NCI-H146 (cell line): Measurements from ENCODE around the gene ZNF384.

Experiments used
- DNase-seq: peaks from one replicate; lab custom pipeline; 2025; lab: John Stamatoyannopoulos, UW

ZNF384 gene

GRCh38 chr12:6699259-6699988, 10.2 kb upstream of the ZNF384 start:
- DNase-seq, result no peak

GRCh38 chr12:6698352-6699046, 9.3 kb upstream of the ZNF384 start:
- no peak for DNase-seq

DNA sequence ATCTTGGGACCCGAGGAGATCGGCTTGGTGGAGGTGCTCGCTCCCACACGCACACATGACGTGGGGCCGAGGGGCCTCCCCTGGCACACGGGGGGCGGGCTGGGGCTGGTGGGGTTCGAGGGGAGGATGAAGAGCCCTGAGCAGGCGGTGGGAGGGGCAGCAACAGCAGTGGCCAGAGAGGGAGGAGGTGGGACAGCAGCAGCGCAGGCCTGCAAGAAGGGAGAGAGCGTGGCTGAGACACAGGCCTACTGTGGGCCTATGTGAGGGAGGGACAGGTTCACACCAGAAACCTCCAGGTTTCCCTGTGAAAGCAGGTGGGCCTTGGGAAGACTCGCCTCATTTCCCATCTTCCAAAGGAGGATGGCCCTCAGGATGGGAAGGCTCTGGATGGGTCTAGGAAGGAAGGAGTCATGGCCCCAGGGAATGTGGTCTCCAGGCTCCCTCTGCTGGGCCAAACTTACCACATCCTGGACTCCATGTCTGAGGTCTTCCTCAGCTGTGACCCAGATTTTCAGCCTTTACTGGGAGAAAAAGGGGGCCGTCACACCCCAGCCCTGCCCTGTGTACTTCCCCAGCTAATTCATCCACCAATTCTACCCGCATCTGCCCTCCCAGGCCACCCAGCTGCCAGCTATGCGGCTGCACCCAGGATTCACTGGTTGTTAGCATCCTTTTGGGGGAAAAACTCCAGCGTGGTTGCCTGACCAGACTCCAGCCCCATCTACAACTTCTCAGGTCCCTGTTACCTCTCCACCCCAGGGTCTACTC, 8.6 kb upstream of the ZNF384 start:
- peak; percentile 50 for DNase-seq

DNA sequence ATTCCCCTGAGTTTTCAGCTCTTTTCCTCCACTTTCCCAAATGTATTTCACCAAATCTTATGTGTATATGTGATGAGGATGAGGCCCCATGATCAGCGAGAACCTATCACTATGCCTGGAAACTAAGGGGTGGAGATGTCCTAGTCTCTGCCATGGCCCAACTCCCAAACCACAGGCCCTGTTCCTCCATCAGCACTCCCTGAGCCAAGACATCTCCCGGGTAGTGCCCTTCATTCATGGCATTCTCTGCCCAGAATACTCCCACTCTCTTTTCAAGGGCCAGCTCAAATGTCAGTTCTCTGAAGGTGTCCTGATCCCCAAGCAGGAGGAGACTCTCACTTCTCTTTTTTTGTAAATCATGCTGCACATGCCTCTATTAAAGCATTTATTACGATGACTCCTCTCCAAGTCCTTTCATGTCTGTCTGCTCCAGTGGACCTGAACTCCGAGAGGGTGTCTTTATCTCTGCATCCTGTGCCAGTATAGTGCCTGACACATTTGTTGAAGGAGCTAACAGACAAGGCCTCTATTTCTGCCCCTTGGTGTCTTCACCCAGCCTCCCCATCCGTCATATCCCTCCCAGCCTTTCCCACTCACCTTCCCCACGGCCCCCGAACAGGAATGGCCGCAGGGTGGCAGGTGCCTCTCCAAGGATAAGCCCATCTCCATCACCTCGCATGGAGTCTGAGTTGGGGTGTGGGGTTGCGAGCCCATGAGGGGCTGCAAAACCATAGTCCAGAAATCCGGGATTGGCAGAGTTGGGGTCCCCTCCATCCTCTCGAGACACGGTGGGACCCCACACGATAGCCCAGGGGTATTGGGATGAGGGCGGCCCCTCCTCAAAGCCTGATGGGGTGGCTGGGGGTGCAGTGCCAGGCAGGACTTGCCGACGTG, 7.8 kb upstream of the ZNF384 start:
- no peak for DNase-seq

GRCh38 chr12:6695313-6696045, 6.3 kb upstream of the ZNF384 start:
- no peak for DNase-seq

DNA sequence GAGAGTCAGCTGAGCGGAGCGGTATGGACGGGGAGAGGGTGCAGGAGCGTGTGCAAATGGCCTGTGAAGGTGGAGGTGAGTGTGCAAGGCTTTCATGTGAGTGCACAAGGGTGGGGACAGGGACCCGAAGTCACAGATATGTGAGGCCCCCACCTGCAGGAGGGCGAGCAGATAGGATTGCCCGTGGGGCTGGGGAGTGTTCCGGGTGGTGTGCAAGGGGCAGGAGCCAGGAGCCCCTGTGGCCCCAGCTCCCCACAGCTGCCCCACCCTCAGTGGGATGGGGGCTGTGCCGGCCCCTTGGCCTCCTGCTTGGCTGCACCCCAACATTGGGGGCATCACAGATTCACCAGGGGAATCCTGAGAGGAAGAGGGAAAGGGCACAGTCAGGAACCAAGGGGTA, 5.5 kb upstream of the ZNF384 start:
- no peak for DNase-seq

- no peak for DNase-seq
Observed at GRCh38 chr12:6693832-6694355, 4.7 kb upstream of the ZNF384 start.

DNA sequence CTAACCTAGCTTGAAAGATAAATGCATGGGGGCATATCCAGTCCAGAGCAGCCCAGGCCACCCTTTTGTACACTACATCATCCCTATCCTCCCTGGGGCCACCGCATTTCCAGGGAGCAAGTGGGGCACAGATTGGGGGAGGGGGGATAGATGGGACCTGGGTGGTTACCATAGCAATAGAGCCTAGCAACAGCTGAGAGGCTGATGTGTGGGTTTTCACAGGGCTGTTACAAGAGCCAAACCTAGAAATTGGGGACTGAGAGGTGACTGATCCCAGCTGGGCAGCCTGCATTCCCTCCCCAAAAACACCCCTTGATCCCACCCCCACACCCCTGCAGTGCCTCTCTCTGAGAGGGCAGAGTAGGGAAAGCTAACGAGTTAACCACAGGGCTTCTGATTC, 3.7 kb upstream of the ZNF384 start:
- no peak for DNase-seq

DNA sequence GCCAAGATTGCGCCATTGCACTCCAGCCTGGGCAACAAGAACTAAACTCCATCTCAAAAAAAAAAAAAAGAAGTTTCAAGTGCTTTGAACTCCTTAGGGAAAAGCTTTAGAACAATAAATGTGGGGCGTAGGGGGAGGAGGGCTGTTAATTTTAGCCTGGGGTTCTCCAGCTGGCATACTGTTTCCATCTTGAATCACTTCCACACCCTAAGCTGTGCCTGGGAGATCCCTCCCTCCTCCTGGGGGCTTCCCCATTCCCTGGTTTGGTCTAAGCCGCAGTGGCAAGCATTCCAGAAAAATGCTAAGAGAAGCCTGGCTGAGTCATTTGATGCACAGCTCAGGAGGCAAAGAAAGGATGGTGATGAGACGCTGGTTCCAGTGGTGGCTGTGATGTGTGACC, 2.3 kb upstream of the ZNF384 start:
- no peak for DNase-seq

DNA sequence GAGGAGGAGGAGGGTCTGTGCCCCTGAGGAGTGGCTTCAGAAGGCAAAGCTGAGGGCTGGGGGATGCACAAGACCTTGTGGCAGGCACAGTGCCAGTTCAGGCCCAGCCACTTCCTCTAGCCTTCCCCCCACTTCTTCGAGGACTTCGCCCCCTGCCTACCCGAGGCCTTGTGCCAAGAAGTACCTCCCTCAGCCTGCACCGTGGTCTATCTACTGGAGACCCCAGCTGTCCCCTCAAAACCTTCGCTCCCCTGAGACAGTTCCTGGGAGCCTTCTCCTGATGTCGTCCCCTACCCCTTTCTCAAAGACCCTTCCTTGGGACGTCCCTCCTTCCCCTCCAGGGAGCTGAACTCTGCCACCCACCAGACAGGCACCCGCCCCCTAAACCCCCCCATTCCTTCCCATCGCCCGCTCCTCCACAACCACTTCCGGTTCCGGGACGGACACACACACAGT, 604 bp downstream of the ZNF384 start:
- peak; percentile 57 for DNase-seq

DNA sequence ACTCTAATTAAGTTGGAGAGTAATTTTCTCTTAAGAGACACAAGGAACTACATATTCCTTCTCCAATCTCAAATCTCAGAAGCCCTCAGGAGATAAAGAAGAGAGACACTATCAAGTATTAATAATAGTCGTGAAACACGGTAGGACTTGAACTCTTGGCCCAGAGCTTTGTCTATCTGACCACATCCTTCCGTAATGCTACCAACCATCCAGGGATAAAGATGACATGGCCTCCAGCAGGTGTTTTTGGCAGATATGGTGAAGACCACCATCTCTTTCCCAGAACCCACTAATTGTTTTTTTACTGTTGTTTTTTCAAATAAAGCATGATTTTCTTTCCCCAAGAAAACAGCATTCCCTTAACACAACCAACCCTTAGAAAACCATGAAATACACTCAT, 3.4 kb downstream of the ZNF384 start:
- DNase-seq, result no peak

DNA sequence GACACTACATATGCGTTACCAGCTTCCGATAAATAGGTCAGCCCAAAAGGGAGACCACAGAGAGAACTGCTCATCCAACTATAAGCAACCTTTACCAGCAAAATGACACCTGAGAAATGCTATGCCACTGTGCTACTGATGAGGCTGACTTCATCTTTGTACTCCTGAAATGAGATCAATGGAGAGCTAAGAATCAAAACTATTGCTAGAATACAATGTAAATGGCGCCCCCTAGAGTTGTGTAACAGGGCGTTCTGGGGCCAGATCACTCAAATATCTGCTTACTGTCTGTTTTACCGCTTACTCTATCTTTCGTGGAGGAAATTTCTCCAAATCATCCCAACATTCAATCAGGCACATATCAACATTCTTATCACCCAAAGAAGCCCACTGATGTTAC, 4.6 kb downstream of the ZNF384 start:
- DNase-seq, result peak; percentile 61

GRCh38 chr12:6676962-6677361, 12.2 kb downstream of the ZNF384 start:
- no peak for DNase-seq

GRCh38 chr12:6672143-6672542, 17.0 kb downstream of the ZNF384 start:
- no peak for DNase-seq

DNA sequence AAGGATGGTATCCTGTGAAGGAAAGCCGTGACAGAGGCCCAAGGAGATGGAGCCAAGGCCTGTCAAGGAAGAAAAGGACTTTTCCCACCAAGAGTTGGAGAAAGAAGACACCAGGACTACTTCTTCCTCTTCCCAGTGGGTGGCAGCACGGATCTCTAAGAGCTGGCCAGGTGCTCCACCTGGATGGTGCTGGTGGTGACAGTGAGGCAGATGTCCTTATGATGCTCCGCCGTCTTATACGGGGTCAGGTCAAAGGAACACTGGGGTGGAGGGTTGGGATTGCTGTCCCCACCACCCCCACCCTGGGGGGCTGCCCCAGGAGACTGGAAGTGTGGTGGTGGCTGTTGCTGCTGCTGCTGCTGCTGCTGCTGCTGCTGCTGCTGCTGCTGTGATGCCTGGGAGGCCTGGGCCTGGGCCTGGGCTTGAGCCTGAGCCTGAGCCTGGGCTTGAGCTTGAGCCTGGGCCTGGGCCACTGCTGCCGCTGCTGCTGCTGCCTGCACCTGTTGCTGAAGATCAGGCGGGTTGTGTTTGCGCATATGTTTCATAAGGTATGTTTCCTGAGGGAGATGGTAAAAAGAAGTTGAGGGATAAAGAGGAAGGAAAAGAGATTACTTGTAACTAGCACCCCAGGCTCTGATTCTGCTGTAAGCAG, 21.5 kb downstream of the ZNF384 start:
- DNase-seq, result peak; percentile 45

GRCh38 chr12:6666211-6666610, 23.0 kb downstream of the ZNF384 start:
- no peak for DNase-seq

- no peak for DNase-seq
Observed at GRCh38 chr12:6664902-6665301, 24.3 kb downstream of the ZNF384 start.

GRCh38 chr12:6662906-6663742, 26.1 kb downstream of the ZNF384 start, which contains the start of gene ING4:
Gene ING4, minus strand, starts transcription at chr12:6663119. Its CDS starts 18 bp downstream, at chr12:6663101.
- peak; percentile 100 for DNase-seq

- peak; percentile 84 for DNase-seq
Observed at GRCh38 chr12:6662602-6662905, 26.6 kb downstream of the ZNF384 start.

DNA sequence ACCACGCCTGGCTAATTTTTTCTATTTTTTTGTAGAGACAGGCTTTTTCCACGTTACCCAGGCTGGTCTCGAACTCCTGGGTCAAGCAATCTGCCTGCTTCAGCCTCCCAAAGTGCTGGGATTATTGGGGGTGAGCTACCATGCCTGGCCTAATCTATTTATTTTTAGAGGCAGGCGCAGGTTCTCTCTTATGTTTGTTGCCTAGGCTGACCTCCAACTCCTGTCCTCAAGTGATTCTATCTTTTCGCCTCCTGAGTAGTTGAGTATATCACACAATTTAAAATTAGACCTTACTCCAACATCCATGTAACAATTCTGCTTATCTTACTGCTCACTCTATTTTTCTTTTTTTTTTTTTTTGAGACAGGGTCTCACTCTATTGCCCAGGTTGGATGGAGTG, 35.2 kb downstream of the ZNF384 start:
- no peak for DNase-seq
